Measurements from ENCODE around the gene SLC27A3. TPM values are rescaled to one million over a fixed set of nuclear protein-coding genes. Genes with fewer than 3 reads are reported as not detected.

SLC27A3 gene
- total RNA-seq, 2 experiments from 2014 or later, result 38.9 to 44.0 TPM

GRCh38 chr1:153769221-153769620, 6.0 kb upstream of the SLC27A3 start:
- DNase-seq, result no peak
- Mint-ChIP-seq H3K27ac (no peak overlapping the region), H3K4me1 (peaks cover 10% of the 10 kb centered on the region), H3K36me3 (peaks cover 17% of the 10 kb centered on the region), H3K27me3 (no peaks in the 10 kb centered on the region), H3K9me3 (no peaks in the 10 kb centered on the region), H3K4me3 (no peak overlapping the region)
- ATAC-seq (ENCODE audit: low read depth), result no peak
- POLR2A ChIA-PET, result interaction anchor here (0.7 kb wide), 1 partner anchor 259 kb away, joined by 3 read pairs; no protein-coding TSS in a partner anchor

DNA sequence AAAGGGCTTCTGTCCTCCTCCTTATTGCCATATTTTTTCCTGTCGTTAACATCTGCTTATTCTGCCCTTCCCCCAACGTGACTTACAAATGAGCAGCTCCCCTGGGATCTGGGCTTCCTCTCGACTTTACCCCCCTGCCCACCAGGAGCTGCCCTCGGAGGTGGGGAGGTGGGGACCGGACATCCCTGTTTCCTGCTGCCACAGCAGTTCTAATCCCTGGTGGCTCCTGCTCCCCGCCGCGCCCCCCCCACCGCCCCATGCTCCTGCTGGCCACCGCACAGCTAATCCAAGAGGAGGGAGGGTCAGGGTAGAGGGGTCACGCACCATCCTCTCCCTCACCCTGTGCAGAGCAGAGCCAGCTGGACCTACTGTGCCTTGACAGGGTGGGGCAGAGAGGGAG, 4.4 kb upstream of the SLC27A3 start:
- Mint-ChIP-seq H3K4me1 (peaks cover 18% of the 10 kb centered on the region), H3K27me3 (no peaks in the 10 kb centered on the region), H3K9me3 (no peaks in the 10 kb centered on the region), H3K27ac (no peak overlapping the region), H3K4me3 (no peak overlapping the region), H3K36me3 (peaks cover 16% of the 10 kb centered on the region)
- no peak for DNase-seq
- no peak for ATAC-seq (ENCODE audit: low read depth)
- POLR2A ChIA-PET, result no interaction called here

DNA sequence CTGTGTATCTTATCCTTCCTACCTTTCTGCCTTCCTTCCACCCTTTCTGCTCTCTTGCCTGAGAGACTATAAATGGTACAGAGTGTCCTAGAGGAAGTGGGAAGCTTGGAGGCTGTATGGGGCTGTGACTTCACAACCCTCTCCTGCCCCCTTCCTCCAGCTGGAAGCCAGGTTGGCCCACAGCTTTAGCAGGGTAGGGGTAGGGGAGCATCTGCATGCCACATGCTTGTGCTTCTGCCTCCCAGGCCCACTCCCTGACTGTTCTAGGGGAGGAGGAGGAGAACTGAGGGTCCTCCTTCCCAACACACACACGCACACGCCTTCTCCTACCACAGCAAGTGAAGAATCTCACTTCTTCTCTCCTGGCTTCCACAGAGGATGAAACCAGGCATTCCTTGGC, 3.9 kb upstream of the SLC27A3 start:
- no peak for DNase-seq
- Mint-ChIP-seq H3K27ac (no peak overlapping the region), H3K4me1 (peaks cover 20% of the 10 kb centered on the region), H3K36me3 (peaks cover 13% of the 10 kb centered on the region), H3K27me3 (no peaks in the 10 kb centered on the region), H3K9me3 (no peaks in the 10 kb centered on the region), H3K4me3 (no peak overlapping the region)
- ATAC-seq (ENCODE audit: low read depth), result no peak
- POLR2A ChIA-PET, result no interaction called here

DNA sequence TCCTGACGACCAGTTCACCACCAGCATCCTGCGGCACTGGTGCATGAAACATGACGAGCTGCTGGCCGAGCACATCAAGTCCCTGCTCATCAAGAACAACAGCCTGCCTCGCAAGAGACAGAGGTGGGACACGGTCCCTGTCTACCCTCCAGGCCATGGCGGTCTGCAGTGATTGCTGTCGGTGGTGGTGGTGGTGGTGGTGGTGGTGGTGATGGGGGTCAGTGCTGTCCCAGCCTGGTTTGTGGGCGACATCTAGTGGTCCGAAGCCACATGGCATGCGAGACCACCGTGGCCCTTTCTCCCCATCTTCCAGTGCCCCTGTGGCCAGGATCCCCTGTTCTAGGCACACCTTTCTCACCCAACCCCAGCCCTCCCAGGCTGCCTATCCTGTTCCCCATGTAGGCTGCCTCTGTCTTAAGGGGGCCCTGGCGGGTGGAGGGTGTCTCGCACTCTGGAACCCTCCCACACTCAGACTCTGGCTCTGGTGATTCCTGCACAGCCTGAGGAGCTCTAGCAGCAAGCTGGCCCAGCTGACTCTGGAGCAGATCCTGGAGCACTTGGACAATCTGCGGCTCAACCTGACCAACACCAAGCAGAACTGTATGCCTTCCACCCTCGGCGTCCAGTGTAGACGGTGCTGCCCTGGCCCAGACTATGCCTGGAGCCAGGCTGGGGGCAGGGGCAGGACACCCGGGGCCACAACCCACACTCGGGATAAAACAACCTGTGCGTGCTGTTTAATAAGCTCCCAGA, 3.2 kb upstream of the SLC27A3 start:
- POLR2A ChIA-PET, result interaction anchor here (0.6 to 1.1 kb wide), 2 partner anchors 191 to 195 kb away, joined by 3 to 4 read pairs; partner anchors contain the start of gene CREB3L4
- H3K36me3 Mint-ChIP-seq, result peaks cover 16% of the 10 kb centered on the region
- no peak overlapping the region for H3K4me3 Mint-ChIP-seq
- no peak for DNase-seq
- no peak overlapping the region for H3K27ac Mint-ChIP-seq
- peaks cover 26% of the 10 kb centered on the region for H3K4me1 Mint-ChIP-seq
- no peaks in the 10 kb centered on the region for H3K27me3 Mint-ChIP-seq
- no peaks in the 10 kb centered on the region for H3K9me3 Mint-ChIP-seq
- ATAC-seq (ENCODE audit: low read depth), result no peak

- Mint-ChIP-seq H3K4me1 (peaks cover 33% of the 10 kb centered on the region), H3K27ac (peak overlapping the region; percentile 92), H3K4me3 (peak overlapping the region; percentile 45), H3K36me3 (peaks cover 19% of the 10 kb centered on the region), H3K27me3 (no peaks in the 10 kb centered on the region), H3K9me3 (no peaks in the 10 kb centered on the region)
- POLR2A ChIA-PET, result interaction anchor here (0.6 to 1.6 kb wide), 5 partner anchors 16 to 204 kb away, joined by 3 to 4 read pairs (median 3); partner anchors contain the start of genes CREB3L4 and JTB
- ATAC-seq (ENCODE audit: low read depth) (no peak), DNase-seq (no peak)
These were observed 1.9 kb upstream of the SLC27A3 start for GRCh38 chr1:153773096-153773921.

GRCh38 chr1:153774026-153774595, 1.1 kb upstream of the SLC27A3 start:
- POLR2A ChIA-PET, result interaction anchor here (1.0 to 1.6 kb wide), 3 partner anchors 15 to 204 kb away, joined by 3 to 4 read pairs (median 3); partner anchors contain the start of gene JTB
- H3K9me3 Mint-ChIP-seq, result no peaks in the 10 kb centered on the region
- ATAC-seq (ENCODE audit: low read depth) (no peak), DNase-seq (no peak)
- H3K27ac Mint-ChIP-seq, result peak overlapping the region; percentile 92
- H3K36me3 Mint-ChIP-seq, result peaks cover 21% of the 10 kb centered on the region
- peaks cover 33% of the 10 kb centered on the region for H3K4me1 Mint-ChIP-seq
- no peaks in the 10 kb centered on the region for H3K27me3 Mint-ChIP-seq
- peak overlapping the region; percentile 94 for H3K4me3 Mint-ChIP-seq

GRCh38 chr1:153775458-153776327, 486 bp downstream of the SLC27A3 start:
- no peaks in the 10 kb centered on the region for H3K27me3 Mint-ChIP-seq
- H3K9me3 Mint-ChIP-seq, result no peaks in the 10 kb centered on the region
- POLR2A ChIA-PET, result interaction anchor here (0.6 to 2.5 kb wide), 28 partner anchors 8 to 235 kb away, joined by 3 to 17 read pairs (median 4); partner anchors contain the start of genes CHTOP, CREB3L4, DENND4B and GATAD2B
- peaks cover 19% of the 10 kb centered on the region for H3K36me3 Mint-ChIP-seq
- DNase-seq, result peak; percentile 81
- H3K4me3 Mint-ChIP-seq, result peak overlapping the region; percentile 94
- peak overlapping the region; percentile 92 for H3K27ac Mint-ChIP-seq
- peaks cover 33% of the 10 kb centered on the region for H3K4me1 Mint-ChIP-seq
- peak; percentile 69 for ATAC-seq (ENCODE audit: low read depth)

GRCh38 chr1:153776352-153776751, 1.1 kb downstream of the SLC27A3 start:
- peak overlapping the region; percentile 94 for H3K4me3 Mint-ChIP-seq

GRCh38 chr1:153776845-153777370, 1.7 kb downstream of the SLC27A3 start:
- DNase-seq (no peak), ATAC-seq (ENCODE audit: low read depth) (no peak)
- H3K27me3 Mint-ChIP-seq, result no peaks in the 10 kb centered on the region
- peak overlapping the region; percentile 94 for H3K4me3 Mint-ChIP-seq
- peak overlapping the region; percentile 66 for H3K27ac Mint-ChIP-seq
- POLR2A ChIA-PET, result interaction anchor here (1.2 to 2.5 kb wide), 4 partner anchors 13 to 209 kb away, joined by 3 to 17 read pairs (median 8); partner anchors contain the start of genes GATAD2B, JTB and RAB13
- no peaks in the 10 kb centered on the region for H3K9me3 Mint-ChIP-seq
- H3K36me3 Mint-ChIP-seq, result peaks cover 19% of the 10 kb centered on the region
- H3K4me1 Mint-ChIP-seq, result peaks cover 33% of the 10 kb centered on the region

More at GRCh38 chr1:153776352-153776751, 1.1 kb downstream of the SLC27A3 start:
- Mint-ChIP-seq H3K27me3 (no peaks in the 10 kb centered on the region), H3K4me1 (peaks cover 33% of the 10 kb centered on the region), H3K36me3 (peaks cover 19% of the 10 kb centered on the region), H3K9me3 (no peaks in the 10 kb centered on the region), H3K27ac (peak overlapping the region; percentile 80)
- no peak for ATAC-seq (ENCODE audit: low read depth)
- DNase-seq, result no peak
- POLR2A ChIA-PET, result interaction anchor here (1.0 to 2.5 kb wide), 15 partner anchors 12 to 214 kb away, joined by 3 to 17 read pairs (median 6); partner anchors contain the start of genes CHTOP, CREB3L4, DENND4B and GATAD2B

GRCh38 chr1:153777648-153778047, 2.4 kb downstream of the SLC27A3 start:
- Mint-ChIP-seq H3K4me1 (peaks cover 33% of the 10 kb centered on the region), H3K27me3 (no peaks in the 10 kb centered on the region), H3K9me3 (no peaks in the 10 kb centered on the region), H3K27ac (peak overlapping the region; percentile 66), H3K36me3 (peaks cover 19% of the 10 kb centered on the region), H3K4me3 (peak overlapping the region; percentile 94)
- DNase-seq (no peak), ATAC-seq (ENCODE audit: low read depth) (no peak)
- POLR2A ChIA-PET, result no interaction called here

- H3K36me3 Mint-ChIP-seq, result peaks cover 20% of the 10 kb centered on the region
- DNase-seq, result no peak
- H3K4me3 Mint-ChIP-seq, result no peak overlapping the region
- H3K27me3 Mint-ChIP-seq, result no peaks in the 10 kb centered on the region
- H3K9me3 Mint-ChIP-seq, result no peaks in the 10 kb centered on the region
- peaks cover 33% of the 10 kb centered on the region for H3K4me1 Mint-ChIP-seq
- no peak overlapping the region for H3K27ac Mint-ChIP-seq
- no peak for ATAC-seq (ENCODE audit: low read depth)
- POLR2A ChIA-PET, result no interaction called here
These were observed 3.0 kb downstream of the SLC27A3 start for GRCh38 chr1:153778051-153778823.
